IPS-NIHi11 (cell line): Measurements from ENCODE around the gene C3orf70.

Experiments
- DNase-seq: peaks from one replicate; pipeline ENCODE4 v3.0.0; 2012; ENCODE audit warnings: mixed read lengths, low spot score

The C3orf70 gene

GRCh38 chr3:185152410-185153170 lies at the start of gene C3orf70:
Gene C3orf70, minus strand, starts transcription at chr3:185153060. Its CDS starts 237 bp downstream, at chr3:185152823.
- DNase-seq = peak; percentile 79

DNA sequence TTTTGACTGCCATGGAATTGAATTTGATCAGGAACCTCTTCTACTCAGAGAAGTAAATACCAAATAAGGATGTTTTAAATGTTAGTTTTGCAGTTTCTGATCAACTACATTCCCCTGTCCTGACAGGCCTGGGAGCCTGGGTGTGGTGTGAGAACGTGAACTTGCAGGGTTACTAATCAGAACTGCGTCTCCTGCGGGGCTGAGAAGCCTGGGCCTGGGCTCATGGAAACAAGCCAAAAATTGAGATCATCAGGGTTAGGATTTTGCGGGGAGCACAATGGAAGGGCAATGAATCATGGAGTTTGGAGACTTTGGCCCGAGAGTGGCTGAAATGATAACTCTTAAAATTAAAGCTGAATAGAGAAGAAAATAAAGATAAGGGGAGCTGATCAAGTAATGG lies 47.8 kb upstream of the C3orf70 start:
- DNase-seq = no peak

DNA sequence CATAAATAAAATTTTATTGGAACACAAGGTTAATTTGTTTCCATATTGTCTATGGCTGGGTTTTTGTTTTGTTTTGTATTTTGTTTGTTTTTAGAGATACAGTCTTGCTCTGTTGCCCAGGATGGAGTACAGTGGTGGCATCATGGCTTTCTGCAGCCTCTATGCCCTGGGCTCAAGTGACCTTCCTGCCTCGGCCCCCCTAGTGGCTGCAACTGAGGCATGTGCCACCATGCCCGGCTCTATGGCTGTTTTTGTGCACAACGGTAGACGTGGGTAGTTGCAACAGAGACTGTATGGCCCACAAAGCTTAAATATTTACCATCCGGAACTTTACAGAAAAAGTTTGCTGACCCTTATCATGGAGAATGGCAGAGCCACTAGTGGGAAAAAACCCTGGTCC lies 46.8 kb upstream of the C3orf70 start:
- DNase-seq = no peak

- no peak for DNase-seq
These were observed 46.3 kb upstream of the C3orf70 start for GRCh38 chr3:185199206-185199605.

- no peak for DNase-seq
These were observed 44.2 kb upstream of the C3orf70 start for GRCh38 chr3:185197068-185197467.

DNA sequence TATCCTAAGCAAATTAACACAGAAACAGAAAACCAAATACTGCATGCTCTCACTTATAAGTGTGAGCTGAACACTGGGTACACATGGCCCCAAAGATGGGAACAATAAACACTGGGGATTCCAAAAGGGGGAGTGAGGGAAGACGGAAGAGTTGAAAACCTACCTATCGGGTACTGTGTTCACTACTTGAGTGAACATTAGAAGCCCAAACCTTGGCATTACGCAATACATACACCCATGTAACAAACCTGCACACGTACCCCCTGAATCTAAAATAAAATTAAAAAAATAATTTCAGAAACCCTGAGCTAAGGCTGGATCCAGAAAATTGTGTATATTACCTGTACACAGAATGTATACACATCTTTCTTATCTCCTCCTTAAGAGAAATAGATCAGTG lies 42.8 kb upstream of the C3orf70 start:
- no peak for DNase-seq

GRCh38 chr3:185188816-185189215 lies 36.0 kb upstream of the C3orf70 start:
- no peak for DNase-seq

GRCh38 chr3:185187391-185187790 lies 34.5 kb upstream of the C3orf70 start:
- no peak for DNase-seq

GRCh38 chr3:185176750-185177359 lies 24.0 kb upstream of the C3orf70 start:
- peak; percentile 54 for DNase-seq

- peak; percentile 36 for DNase-seq
These were observed 22.6 kb upstream of the C3orf70 start for GRCh38 chr3:185175370-185175987.

DNA sequence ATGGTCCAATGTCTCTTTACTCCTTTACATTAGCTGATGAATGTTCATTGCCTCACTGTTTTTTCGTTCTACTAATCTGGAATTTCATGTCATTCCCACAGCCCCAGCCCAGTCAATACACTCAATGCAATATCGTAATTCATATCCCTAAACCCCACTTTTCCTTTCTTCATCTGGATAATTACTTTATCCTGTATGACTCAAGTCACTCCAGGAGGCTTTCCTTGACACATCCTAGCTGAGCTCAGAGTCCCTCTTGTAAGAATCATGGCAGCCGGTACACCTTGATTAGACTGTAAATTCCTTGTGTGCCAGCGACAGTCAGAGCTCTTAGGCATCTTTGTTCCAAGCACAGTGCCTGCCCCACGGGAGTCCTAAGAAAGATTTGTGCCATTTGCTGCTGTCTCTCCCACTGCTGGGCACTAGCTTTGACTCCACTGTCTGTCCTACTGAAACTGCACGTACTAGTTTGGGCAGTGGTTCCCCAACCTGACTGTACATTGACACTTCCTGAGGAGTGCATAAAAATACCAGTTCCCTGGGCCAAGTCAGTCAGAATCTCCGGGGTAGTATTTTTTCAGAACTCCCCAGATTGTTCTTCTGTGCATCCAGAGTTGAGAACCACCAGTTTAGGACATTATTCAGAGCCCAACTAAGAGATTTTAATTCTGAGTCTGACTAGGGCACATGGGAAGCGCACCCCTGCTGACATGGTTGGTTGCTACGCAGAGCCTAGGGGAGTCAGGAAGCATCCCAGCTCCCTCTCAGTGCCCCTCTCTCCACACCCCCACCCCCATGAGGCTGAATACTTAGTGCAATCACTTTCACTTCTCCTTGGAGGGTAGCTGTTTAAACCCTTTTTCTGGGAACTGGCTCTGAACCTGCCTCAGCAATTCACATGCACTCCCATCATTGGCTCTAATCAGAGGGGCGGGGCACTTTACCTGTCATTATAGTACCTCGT lies 19.5 kb upstream of the C3orf70 start:
- DNase-seq = no peak

DNA sequence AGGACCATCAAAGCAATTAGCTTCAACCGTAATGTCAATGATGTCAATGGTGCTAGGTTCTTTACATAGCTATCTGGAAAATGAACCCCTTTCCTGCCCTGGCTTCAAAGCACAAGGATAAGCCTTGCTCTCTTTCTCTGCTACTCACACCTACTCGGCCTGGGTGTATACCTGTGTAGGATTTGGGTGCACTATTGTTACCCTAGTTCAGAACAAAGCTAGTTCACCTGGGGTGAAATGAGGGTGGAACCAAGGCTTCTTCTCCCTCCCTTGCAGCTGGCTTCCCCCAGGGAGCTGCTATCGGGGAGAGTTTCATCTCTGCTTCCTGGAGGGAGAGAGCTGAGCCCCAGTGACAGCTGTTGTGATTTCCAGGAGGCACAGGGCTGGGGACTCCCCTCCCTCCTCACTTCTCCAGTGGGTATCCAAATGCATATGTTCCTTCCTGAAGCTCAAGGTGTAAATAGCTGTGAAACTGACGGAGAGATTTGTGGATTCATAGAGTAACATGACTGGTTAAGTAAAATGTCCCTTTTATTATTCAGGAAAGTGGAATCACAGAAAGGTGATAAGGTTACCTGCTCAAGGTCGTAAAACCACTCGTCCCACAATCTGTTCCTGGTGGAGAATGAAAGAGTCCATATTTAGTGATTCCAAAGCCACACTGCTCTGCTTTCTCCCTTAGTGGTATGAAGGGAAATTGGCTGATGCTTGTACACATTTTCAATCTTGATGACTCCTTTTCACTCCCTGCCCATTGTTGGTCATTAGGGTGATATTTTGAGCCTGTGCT lies 11.8 kb upstream of the C3orf70 start:
- no peak for DNase-seq

DNA sequence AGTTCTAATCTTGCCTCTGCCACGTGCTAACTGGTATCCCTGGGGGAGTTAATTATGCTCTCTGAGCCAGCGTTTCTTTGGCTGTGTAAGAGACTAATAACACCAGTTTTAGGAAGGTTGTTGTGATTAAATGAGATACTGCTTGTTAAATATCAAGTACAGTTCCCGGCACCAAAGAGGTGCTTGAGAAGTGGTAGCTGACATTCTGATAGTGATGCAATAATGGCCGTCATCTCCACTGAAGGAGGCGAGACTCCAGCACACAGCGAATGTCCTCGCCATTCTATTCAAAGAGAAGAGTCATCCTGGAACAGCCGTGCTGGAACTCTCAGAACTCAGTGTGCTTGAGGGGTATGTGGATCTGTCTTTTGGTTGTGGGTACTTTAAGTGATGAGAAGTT lies 9.8 kb upstream of the C3orf70 start:
- DNase-seq = no peak

GRCh38 chr3:185161761-185162160 lies 8.9 kb upstream of the C3orf70 start:
- no peak for DNase-seq

DNA sequence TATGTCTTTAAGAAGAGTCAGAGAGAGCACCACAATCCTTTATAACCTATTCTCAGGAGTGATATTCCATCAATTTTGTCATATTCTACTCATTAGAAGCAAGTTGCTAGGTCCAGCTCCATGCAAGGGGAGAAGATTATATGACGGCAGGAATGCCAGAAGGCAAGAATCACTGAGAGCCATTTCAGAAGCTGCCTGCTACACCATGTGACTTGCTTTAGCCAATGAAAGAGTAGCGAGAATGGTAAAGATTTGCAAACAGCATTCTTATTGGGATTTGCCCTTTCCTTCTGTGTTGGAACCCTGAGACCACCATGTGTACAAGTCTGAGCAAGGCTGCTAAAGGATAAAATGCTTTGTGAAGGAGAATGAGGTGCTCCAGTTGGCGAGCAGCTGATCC lies 4.5 kb upstream of the C3orf70 start:
- no peak for DNase-seq

DNA sequence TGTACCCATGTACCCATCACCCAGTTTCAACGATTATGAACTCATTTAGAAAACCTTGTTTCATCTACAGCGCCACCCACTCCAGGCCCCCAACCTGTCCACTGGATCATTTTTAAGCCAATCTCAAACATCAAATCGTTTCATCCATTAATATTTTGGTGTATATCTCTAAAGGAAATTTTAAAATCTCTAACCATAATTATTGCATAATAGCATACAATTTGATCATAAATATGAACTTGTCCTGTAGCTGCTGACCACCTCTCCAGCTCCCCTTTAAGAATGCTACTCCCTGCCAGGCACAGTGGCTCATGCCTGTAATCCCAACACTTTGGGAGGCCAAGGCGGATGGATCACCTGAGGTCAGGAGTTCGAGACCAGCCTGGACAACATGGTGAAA lies 2.8 kb upstream of the C3orf70 start:
- DNase-seq = no peak

GRCh38 chr3:185153861-185154629 lies 1.2 kb upstream of the C3orf70 start:
- DNase-seq = peak; percentile 49

DNA sequence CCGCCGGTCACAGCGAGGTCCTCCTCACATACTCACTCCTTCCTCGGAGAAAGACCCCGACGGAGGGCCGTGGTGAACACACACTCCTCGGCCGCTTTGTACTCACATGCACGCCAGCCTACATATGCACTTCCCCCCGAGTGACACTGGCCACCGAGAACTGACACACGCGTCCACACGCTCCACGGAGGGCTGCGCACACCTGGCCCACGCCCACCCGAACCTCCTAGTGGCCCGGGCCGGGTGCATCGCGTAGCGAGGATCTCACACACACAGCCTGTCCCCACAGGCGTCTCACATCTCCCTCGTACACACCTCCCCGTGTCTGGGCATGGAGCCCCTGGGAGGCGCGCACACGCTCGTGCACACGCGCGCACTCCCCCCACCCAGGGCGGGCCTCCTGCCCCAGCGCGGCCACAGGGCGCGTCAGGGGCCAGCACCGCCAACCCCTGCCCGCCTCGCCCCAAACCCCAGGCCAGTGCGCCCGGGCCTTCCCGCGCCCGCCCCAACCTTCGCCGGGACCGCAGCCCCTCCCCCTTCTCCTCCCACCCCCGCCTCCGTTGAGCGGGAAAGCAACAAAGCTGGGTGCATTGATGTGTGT lies 411 bp upstream of the C3orf70 start:
- DNase-seq = peak; percentile 88

DNA sequence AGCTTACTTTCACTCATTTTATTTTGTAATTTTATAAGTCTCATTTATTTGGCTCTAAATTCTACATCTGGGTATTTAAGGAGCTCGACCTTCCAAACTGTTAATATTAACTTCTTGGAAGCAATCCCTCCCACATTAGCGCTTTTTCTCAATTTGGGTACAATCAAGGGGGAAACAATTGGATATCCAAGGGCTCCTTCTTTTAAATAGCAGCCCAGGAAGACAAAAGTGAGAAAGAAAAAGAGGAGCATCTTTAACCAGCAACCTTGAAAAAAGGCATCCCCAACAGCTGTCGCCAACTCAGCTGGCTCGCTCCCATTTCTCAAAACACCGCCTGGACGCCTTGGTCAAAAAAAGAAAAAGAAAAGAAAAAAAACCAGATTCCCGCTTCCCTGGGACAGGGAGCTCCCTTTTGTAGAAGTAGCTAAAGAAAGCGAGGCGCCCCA lies 873 bp downstream of the C3orf70 start:
- DNase-seq = no peak
